Activated B cell treated with CpG ODN at 0.5 μM for 24 hours (primary cell): ENCODE results near the gene RBFOX2. TPM values are rescaled to one million over a fixed set of nuclear protein-coding genes. Genes with fewer than 3 reads are reported as not detected.

Experiments used
- ATAC-seq: fragments of 200-7000 bp; cut with Tn5 transposase; one replicate; pipeline ENCODE4 v1.10.0; 2021; ENCODE audit warnings: low read depth, mild to moderate bottlenecking, moderate library complexity
- CTCF ChIA-PET: fragments of 350-600 bp; sonication (Branson Sonifier 250); formaldehyde crosslinking; loops from one replicate; lab custom pipeline; 2021; ENCODE audit warnings: antibody characterized with exemption; lab: Charles Lee
- POLR2A ChIA-PET: fragments of 350-600 bp; sonication (Branson Sonifier 250); formaldehyde crosslinking; loops from one replicate; lab custom pipeline; 2021; ENCODE audit warnings: antibody characterized with exemption; lab: Charles Lee
- DNase-seq: peaks from one replicate; pipeline ENCODE4 v3.0.0; 2022
- H3K27ac Mint-ChIP-seq: one replicate; pipeline ENCODE4 v1.8.0; 2020; ENCODE audit warnings: mixed read lengths
- H3K27me3 Mint-ChIP-seq: one replicate; pipeline ENCODE4 v1.8.0; 2021; ENCODE audit warnings: mixed read lengths
- H3K36me3 Mint-ChIP-seq: one replicate; pipeline ENCODE4 v1.8.0; 2021; ENCODE audit warnings: low read depth, mixed read lengths
- H3K4me1 Mint-ChIP-seq: one replicate; pipeline ENCODE4 v1.8.0; 2021; ENCODE audit warnings: mixed read lengths
- H3K4me3 Mint-ChIP-seq: one replicate; pipeline ENCODE4 v1.8.0; 2020; ENCODE audit warnings: mild to moderate bottlenecking, mixed read lengths
- H3K9me3 Mint-ChIP-seq: one replicate; pipeline ENCODE4 v1.8.0; 2020; ENCODE audit warnings: mixed read lengths
- intact Hi-C: fragments of 100-400 bp; cut with micrococcal nuclease; formaldehyde crosslinking; loops from one replicate; pipeline ENCODE4 v1.15.1; 2024
- total RNA-seq: library from RNA; stranded (reverse); gene quantifications from 2 replicates; pipeline ENCODE4 v1.2.3, GENCODE V29; 2022
- TF ChIP-seq, protein P1 (sequence below): fragments of 200-600 bp; IDR thresholded peaks from one replicate; pipeline ENCODE4 v1.8.0; 2022; ENCODE audit warnings: antibody characterized with exemption, mild to moderate bottlenecking

Gene RBFOX2
- total RNA-seq, 1 donor from 2014 or later, result not detected

DNA sequence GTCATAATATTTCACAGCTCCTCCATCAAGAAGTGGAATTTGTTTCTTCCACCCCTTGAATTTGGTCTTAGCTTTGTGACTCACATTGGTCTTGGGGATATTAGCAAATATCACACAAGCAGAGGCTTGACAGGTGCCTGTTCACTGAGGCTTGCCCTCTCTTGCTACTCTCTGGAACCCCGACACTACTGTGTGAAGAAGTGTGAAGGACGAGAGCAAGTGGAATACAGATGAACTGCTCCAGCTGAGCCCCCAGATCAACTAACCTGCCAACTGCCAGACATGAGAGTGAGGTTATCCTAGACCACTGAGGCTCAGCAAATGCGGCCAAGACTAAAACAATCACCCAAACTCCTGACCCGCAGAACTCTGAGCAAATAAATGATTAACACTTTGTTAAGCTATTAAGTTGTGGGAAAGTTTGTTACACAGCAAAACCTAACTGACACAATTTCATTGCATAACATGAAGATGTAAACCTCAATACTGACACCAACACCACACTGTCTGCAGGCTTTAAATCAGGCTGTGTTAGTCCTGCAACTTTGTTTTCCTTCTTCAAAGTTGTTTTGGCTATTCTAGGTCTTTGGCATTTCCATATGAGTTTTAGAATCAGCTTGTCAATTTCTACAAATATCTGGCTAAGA lies 168.4 kb downstream of the RBFOX2 start:
- TF ChIP-seq, protein P1, sequence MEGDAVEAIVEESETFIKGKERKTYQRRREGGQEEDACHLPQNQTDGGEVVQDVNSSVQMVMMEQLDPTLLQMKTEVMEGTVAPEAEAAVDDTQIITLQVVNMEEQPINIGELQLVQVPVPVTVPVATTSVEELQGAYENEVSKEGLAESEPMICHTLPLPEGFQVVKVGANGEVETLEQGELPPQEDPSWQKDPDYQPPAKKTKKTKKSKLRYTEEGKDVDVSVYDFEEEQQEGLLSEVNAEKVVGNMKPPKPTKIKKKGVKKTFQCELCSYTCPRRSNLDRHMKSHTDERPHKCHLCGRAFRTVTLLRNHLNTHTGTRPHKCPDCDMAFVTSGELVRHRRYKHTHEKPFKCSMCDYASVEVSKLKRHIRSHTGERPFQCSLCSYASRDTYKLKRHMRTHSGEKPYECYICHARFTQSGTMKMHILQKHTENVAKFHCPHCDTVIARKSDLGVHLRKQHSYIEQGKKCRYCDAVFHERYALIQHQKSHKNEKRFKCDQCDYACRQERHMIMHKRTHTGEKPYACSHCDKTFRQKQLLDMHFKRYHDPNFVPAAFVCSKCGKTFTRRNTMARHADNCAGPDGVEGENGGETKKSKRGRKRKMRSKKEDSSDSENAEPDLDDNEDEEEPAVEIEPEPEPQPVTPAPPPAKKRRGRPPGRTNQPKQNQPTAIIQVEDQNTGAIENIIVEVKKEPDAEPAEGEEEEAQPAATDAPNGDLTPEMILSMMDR, result no peak
- no peaks in the 10 kb centered on the region for H3K9me3 Mint-ChIP-seq
- ChIA-PET POLR2A (no interaction called here), CTCF (no interaction called here)
- no peak for ATAC-seq
- H3K36me3 Mint-ChIP-seq, result no peaks in the 10 kb centered on the region
- no peaks in the 10 kb centered on the region for H3K4me1 Mint-ChIP-seq
- H3K4me3 Mint-ChIP-seq, result no peak overlapping the region
- H3K27ac Mint-ChIP-seq, result no peak overlapping the region
- peaks cover 2% of the 10 kb centered on the region for H3K27me3 Mint-ChIP-seq
- DNase-seq, result no peak
- intact Hi-C loops, result no loop called here

DNA sequence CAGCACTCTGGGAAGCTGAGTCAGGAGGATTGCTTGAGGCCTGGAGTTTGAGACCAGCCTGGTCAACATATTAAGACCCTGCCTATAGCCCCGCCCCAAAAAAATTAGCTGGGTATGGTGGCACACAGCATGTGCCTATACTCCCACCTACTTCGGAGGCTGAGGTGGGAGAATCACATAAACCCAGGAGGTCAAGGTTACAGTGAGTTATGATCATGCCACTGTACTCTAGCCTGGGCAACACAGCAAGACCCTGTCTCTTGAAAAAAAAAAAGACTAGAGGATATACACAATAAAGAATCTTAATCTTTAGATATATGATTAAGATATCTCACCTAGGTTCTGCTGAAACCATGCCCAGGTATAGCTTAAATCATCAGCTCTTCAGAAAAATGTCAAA lies 174.3 kb downstream of the RBFOX2 start:
- intact Hi-C loops, result no loop called here
- H3K27me3 Mint-ChIP-seq, result peaks cover 2% of the 10 kb centered on the region
- POLR2A ChIA-PET, result no interaction called here
- no peaks in the 10 kb centered on the region for H3K4me1 Mint-ChIP-seq
- CTCF ChIA-PET, result no interaction called here
- no peak for ATAC-seq
- H3K4me3 Mint-ChIP-seq, result no peak overlapping the region
- H3K36me3 Mint-ChIP-seq, result no peaks in the 10 kb centered on the region
- no peak overlapping the region for H3K27ac Mint-ChIP-seq
- no peaks in the 10 kb centered on the region for H3K9me3 Mint-ChIP-seq
- TF ChIP-seq, protein P1, result no peak
- no peak for DNase-seq

DNA sequence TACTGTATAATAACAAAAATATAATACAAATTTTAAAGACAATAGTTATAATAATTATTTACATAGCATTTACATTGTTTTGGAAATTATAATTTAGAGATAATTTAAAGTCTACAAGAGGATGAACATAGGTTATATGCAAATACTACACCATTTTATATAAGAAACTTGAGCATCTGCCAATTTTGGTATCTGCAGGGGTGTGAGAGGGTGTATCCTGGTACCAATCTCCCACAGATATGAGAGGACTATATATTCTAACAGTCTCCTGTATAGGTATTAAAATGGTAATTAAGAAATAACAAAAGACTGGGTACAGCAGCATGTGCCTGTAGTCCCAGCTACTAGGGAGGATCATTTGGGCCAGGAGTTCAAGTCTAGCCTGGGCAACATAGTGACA lies 176.5 kb downstream of the RBFOX2 start:
- DNase-seq (no peak), ATAC-seq (no peak)
- H3K9me3 Mint-ChIP-seq, result no peaks in the 10 kb centered on the region
- no peak overlapping the region for H3K27ac Mint-ChIP-seq
- CTCF ChIA-PET, result no interaction called here
- no peaks in the 10 kb centered on the region for H3K36me3 Mint-ChIP-seq
- no peaks in the 10 kb centered on the region for H3K4me1 Mint-ChIP-seq
- no peak overlapping the region for H3K4me3 Mint-ChIP-seq
- H3K27me3 Mint-ChIP-seq, result peaks cover 2% of the 10 kb centered on the region
- intact Hi-C loops, result no loop called here
- POLR2A ChIA-PET, result no interaction called here
- TF ChIP-seq, protein P1, result no peak

DNA sequence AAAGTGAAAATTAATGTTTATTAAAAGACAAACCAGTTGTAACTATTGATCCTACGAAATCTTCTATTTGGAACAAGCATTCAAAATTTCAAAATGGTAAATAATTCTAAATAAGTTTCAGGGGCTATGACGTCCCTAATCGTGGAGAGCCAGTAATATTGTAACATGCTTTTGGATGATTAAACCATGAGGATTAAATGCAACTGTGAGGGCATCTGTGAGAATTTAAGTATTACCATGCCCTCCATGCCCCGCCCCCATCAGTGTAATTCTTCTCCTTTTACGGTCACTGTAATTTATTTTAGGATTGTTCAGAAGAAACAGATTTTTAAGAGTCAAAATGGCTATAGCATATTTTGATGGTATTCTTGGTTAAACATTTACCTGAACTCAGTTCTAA lies 177.8 kb downstream of the RBFOX2 start:
- ATAC-seq (no peak), DNase-seq (no peak)
- no peak overlapping the region for H3K27ac Mint-ChIP-seq
- intact Hi-C loops, result no loop called here
- H3K4me1 Mint-ChIP-seq, result no peaks in the 10 kb centered on the region
- peaks cover under 1% of the 10 kb centered on the region for H3K27me3 Mint-ChIP-seq
- TF ChIP-seq, protein P1, result no peak
- H3K36me3 Mint-ChIP-seq, result no peaks in the 10 kb centered on the region
- no peaks in the 10 kb centered on the region for H3K9me3 Mint-ChIP-seq
- POLR2A ChIA-PET, result no interaction called here
- CTCF ChIA-PET, result no interaction called here
- H3K4me3 Mint-ChIP-seq, result no peak overlapping the region

DNA sequence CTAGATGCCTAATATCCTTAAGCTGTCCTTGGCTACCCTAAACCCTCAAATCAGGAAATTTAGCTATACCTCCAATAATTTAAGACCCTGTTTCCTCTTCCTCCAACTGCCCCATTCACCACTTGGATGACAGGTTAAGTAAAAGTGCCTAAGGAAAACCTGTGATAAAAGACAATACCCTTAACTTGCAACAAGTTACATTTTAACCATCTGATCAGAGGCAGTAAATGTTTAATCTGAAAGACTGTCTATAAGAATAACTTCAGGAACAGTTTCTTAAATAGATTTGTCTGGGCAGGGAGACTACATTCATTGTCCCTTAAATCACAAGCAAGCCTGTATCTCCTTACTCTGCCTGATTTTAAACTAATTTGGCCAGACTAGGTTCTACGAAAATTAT lies 181.8 kb downstream of the RBFOX2 start:
- DNase-seq (no peak), ATAC-seq (no peak)
- Mint-ChIP-seq H3K4me1 (no peaks in the 10 kb centered on the region), H3K9me3 (no peaks in the 10 kb centered on the region), H3K36me3 (no peaks in the 10 kb centered on the region), H3K27me3 (peaks cover 8% of the 10 kb centered on the region), H3K4me3 (no peak overlapping the region), H3K27ac (no peak overlapping the region)
- ChIA-PET CTCF (no interaction called here), POLR2A (no interaction called here)
- TF ChIP-seq, protein P1, result no peak
- intact Hi-C loops, result no loop called here
